LHCN-M2 (cell line): ENCODE measurements around the gene CNTLN. TPM values are rescaled to one million over a fixed set of nuclear protein-coding genes. Genes with fewer than 3 reads are reported as not detected.
"Not testable (repeated sequence)": the region's sequence is repeated elsewhere in the genome, so short reads cannot be mapped to it uniquely, and the experiment has no call there.

Experiments used
- DNase-seq: peaks from one replicate; pipeline ENCODE4 v3.0.0-alpha.2; 2012; ENCODE audit warnings: low read depth
- total RNA-seq: library from RNA; depleted of rRNA; stranded (reverse); fragments of >200 nt; gene quantifications from 2 replicates; pipeline ENCODE4 v1.2.3, GENCODE V29; 2014

CNTLN gene
- total RNA-seq, 1 experiment from 2014 or later: 15.1 TPM

GRCh38 chr9:17401858-17402257 is 267.0 kb downstream of the CNTLN start:
- DNase-seq: peak; percentile 12

GRCh38 chr9:17402309-17402708 is 267.5 kb downstream of the CNTLN start:
- DNase-seq: peak; percentile 26

- DNase-seq: no peak
These were observed 268.7 kb downstream of the CNTLN start for GRCh38 chr9:17403539-17403938.

GRCh38 chr9:17414986-17415385 is 280.1 kb downstream of the CNTLN start:
- no peak for DNase-seq

- no peak for DNase-seq
These were observed 288.3 kb downstream of the CNTLN start for GRCh38 chr9:17422994-17423680.

- no peak for DNase-seq
These were observed 288.8 kb downstream of the CNTLN start for GRCh38 chr9:17423681-17424011.

- no peak for DNase-seq
These were observed 290.5 kb downstream of the CNTLN start for GRCh38 chr9:17425384-17425783.

- no peak for DNase-seq
These were observed 298.7 kb downstream of the CNTLN start for GRCh38 chr9:17433526-17433925.

- no peak for DNase-seq
These were observed 302.0 kb downstream of the CNTLN start for GRCh38 chr9:17436854-17437253.

GRCh38 chr9:17437813-17438212 is 303.0 kb downstream of the CNTLN start:
- no peak for DNase-seq

GRCh38 chr9:17445126-17445525 is 310.3 kb downstream of the CNTLN start:
- DNase-seq: not testable (repeated sequence)

- DNase-seq: no peak
These were observed 318.9 kb downstream of the CNTLN start for GRCh38 chr9:17453751-17454150.

- DNase-seq: peak; percentile 61
These were observed 328.1 kb downstream of the CNTLN start for GRCh38 chr9:17462869-17463464.

- DNase-seq: no peak
These were observed 335.4 kb downstream of the CNTLN start for GRCh38 chr9:17470036-17470813.

GRCh38 chr9:17472126-17472525 is 337.3 kb downstream of the CNTLN start:
- DNase-seq: peak; percentile 8

GRCh38 chr9:17476401-17476800 is 341.6 kb downstream of the CNTLN start:
- DNase-seq: no peak

- DNase-seq: peak; percentile 48
These were observed 343.0 kb downstream of the CNTLN start for GRCh38 chr9:17477816-17478215.

GRCh38 chr9:17480966-17481365 is 346.1 kb downstream of the CNTLN start:
- no peak for DNase-seq

- DNase-seq: peak; percentile 7
These were observed 346.7 kb downstream of the CNTLN start for GRCh38 chr9:17481565-17481964.

GRCh38 chr9:17484906-17485305 is 350.1 kb downstream of the CNTLN start:
- DNase-seq: no peak

GRCh38 chr9:17486396-17486795 is 351.6 kb downstream of the CNTLN start:
- DNase-seq: no peak

- no peak for DNase-seq
These were observed 352.6 kb downstream of the CNTLN start for GRCh38 chr9:17487467-17487866.

GRCh38 chr9:17488662-17489061 is 353.8 kb downstream of the CNTLN start:
- no peak for DNase-seq
